ENCODE measurements around the gene FRMD4A. TPM values are rescaled to one million over a fixed set of nuclear protein-coding genes. Genes with fewer than 3 reads are reported as not detected.

The FRMD4A gene
- polyA plus RNA-seq, 1 of the 3 experiments (the other 2 are of a cell fraction), result 37.7 TPM

- TF ChIP-seq MEF2A (IDR thresholded peaks at IDR 0.05; ENCODE audit: borderline replicate concordance, low read depth), result no peak
- no peak for TF ChIP-seq FOXJ3 (CRISPR knock-in tag; IDR thresholded peaks at IDR 0.05)
- no peak for TF ChIP-seq CTCF (IDR thresholded peaks at IDR 0.05)
- TF ChIP-seq EZH2phosphoT487 (IDR thresholded peaks at IDR 0.05; ENCODE audit: borderline replicate concordance, low read depth), result no peak
- TF ChIP-seq USF1 (IDR thresholded peaks at IDR 0.05; ENCODE audit: borderline replicate concordance, low read depth), result no peak
- TF ChIP-seq REST (IDR thresholded peaks at IDR 0.05; ENCODE audit: low read depth, low read length), result no peak
These were observed 327.1 kb downstream of the FRMD4A start (continued) for GRCh38 chr10:14003517-14004184.

- H3K36me3 ChIP-seq (replicated peaks in 1 of 2; ENCODE audit: control insufficient read depth in 1 of 2, insufficient read depth in 2 of 2, low read length in 1 of 2), result no peaks in the 10 kb centered on the region
- peaks cover 8% of the 10 kb centered on the region for H3F3A ChIP-seq (replicated peaks; ENCODE audit: insufficient read depth)
- H3K9me2 ChIP-seq, result no peaks in the 10 kb centered on the region
- no peak overlapping the region for H3K27ac ChIP-seq (ENCODE audit: low read depth in 2 of 2, low read length in 1 of 2)
- ChIA-PET POLR2A (no interaction called here), CTCF (interaction anchor here (1.1 kb wide), 1 partner anchor 92 kb away, joined by 3 read pairs; no protein-coding TSS in a partner anchor)
- H3K9me3 ChIP-seq, result no peaks in the 10 kb centered on the region
- 88% methylated on average over 10 of the region's 10 CpGs for WGBS (ENCODE audit: low lambda C conversion rate)
- no peak for DNase-seq
- no peaks in the 10 kb centered on the region; a peak in 2 of 4 replicates for H3K4me1 ChIP-seq (ENCODE audit: control insufficient read depth in 1 of 2, insufficient read depth in 2 of 2, low read depth in 1 of 2, low read length in 1 of 2)
- peaks cover 36% of the 10 kb centered on the region for H3K79me2 ChIP-seq (ENCODE audit: insufficient read depth)
- no peaks in the 10 kb centered on the region for H3K27me3 ChIP-seq (ENCODE audit: insufficient read depth)
- H4K20me1 ChIP-seq (ENCODE audit: insufficient read depth), result no peaks in the 10 kb centered on the region
- no peak overlapping the region for H3K9ac ChIP-seq
- H3K4me3 ChIP-seq (ENCODE audit: low read depth in 2 of 2, low read length in 1 of 2), result no peak overlapping the region
- H2AFZ ChIP-seq (ENCODE audit: low read depth), result no peak overlapping the region
- no peak overlapping the region for H3K4me2 ChIP-seq
- TF ChIP-seq POLR2AphosphoS5 (IDR thresholded peaks at IDR 0.05; ENCODE audit: low read depth, low read length), result no peak
- no peak for TF ChIP-seq SIN3A (IDR thresholded peaks at IDR 0.05; ENCODE audit: borderline replicate concordance, low read depth, low read length)
- no peak for TF ChIP-seq USF1 (IDR thresholded peaks at IDR 0.05; ENCODE audit: borderline replicate concordance, low read depth)
- no peak for TF ChIP-seq EP300 (IDR thresholded peaks at IDR 0.05; ENCODE audit: borderline replicate concordance in 1 of 2, low read depth in 1 of 2, low read length in 1 of 2)
- no peak for TF ChIP-seq TEAD4 (IDR thresholded peaks at IDR 0.05; ENCODE audit: borderline replicate concordance, insufficient read depth)
- no peak for TF ChIP-seq GATA2 (CRISPR knock-in tag; IDR thresholded peaks at IDR 0.05)
- no peak for TF ChIP-seq REST (IDR thresholded peaks at IDR 0.05; ENCODE audit: low read depth, low read length)
- TF ChIP-seq GABPA (IDR thresholded peaks at IDR 0.05; ENCODE audit: low read depth), result no peak
- TF ChIP-seq RAD21 (IDR thresholded peaks at IDR 0.05; ENCODE audit: low read length), result no peak
- TF ChIP-seq TAF1 (IDR thresholded peaks at IDR 0.05; ENCODE audit: borderline replicate concordance, low read depth, low read length), result no peak
- no peak for TF ChIP-seq ELF1 (IDR thresholded peaks at IDR 0.05)
- TF ChIP-seq RCOR1 (IDR thresholded peaks at IDR 0.05; ENCODE audit: low read length), result no peak
- TF ChIP-seq CHD2 (IDR thresholded peaks at IDR 0.05; ENCODE audit: low read length, partially characterized antibody), result no peak
- TF ChIP-seq RFX5 (IDR thresholded peaks at IDR 0.05; ENCODE audit: low read length), result no peak
These were observed 329.3 kb downstream of the FRMD4A start for GRCh38 chr10:14001298-14002040.
